Peyer's patch (tissue), 4 donors: Measurements from ENCODE around the gene AFTPH.

Source experiments
- POLR2A ChIP-seq, 2 donors: fragments of 450-650 bp; IDR thresholded peaks; one replicate each; pipeline ENCODE4 v1.5.1; 2017; ENCODE audit warnings: antibody characterized with exemption in 2 of 2, mild to moderate bottlenecking in 2 of 2, moderate library complexity in 2 of 2
- TF ChIP-seq, protein P1 (sequence below), 6 experiments: fragments of 450-650 bp in 4 of 6; fragments of 200-600 bp in 2 of 6; sonication (generic) in 1 of 6; IDR thresholded peaks; one replicate each; pipeline ENCODE4 v1.5.1; 2017 to 2019; ENCODE audit warnings: antibody characterized with exemption in 6 of 6, mild to moderate bottlenecking in 3 of 6, moderate library complexity in 1 of 6

DNA sequence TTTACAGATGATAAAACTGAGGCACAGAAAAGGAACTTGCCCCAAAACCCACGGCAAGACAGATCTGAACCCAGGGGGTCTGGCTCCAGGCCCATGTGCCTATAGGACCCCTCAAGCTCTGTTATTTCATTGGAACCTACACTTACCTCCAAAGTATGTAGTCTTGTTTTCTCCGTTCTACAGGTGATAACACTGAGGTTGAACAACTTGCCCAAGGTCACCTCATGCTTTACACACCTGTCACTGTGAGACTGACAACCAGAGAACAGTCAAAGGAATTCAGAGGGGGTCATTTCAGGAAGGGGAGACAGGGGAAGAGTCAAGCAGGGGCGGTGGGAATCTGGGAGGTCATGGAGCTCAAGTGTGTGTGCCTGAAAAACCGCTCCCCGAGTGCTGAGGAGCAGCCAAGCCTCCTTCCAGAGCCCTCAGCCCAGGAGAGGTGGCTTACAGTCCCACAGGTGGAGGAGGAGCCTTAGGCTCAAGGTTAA lies 81.9 kb downstream of the AFTPH start:
- TF ChIP-seq, protein P1, sequence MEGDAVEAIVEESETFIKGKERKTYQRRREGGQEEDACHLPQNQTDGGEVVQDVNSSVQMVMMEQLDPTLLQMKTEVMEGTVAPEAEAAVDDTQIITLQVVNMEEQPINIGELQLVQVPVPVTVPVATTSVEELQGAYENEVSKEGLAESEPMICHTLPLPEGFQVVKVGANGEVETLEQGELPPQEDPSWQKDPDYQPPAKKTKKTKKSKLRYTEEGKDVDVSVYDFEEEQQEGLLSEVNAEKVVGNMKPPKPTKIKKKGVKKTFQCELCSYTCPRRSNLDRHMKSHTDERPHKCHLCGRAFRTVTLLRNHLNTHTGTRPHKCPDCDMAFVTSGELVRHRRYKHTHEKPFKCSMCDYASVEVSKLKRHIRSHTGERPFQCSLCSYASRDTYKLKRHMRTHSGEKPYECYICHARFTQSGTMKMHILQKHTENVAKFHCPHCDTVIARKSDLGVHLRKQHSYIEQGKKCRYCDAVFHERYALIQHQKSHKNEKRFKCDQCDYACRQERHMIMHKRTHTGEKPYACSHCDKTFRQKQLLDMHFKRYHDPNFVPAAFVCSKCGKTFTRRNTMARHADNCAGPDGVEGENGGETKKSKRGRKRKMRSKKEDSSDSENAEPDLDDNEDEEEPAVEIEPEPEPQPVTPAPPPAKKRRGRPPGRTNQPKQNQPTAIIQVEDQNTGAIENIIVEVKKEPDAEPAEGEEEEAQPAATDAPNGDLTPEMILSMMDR (IDR thresholded peaks at IDR 0.05): no peak
- TF ChIP-seq POLR2A (IDR thresholded peaks at IDR 0.05): no peak
